HepG2 (cell line): ENCODE results near the gene CLDN7. TPM values are rescaled to one million over a fixed set of nuclear protein-coding genes. Genes with fewer than 3 reads are reported as not detected.

ENCODE experiments used
- AKAP8 ChIP-seq: sonication (generic); formaldehyde crosslinking; IDR thresholded peaks from 2 replicates; pipeline ENCODE4 v1.5.1; 2020; ENCODE audit warnings: mild to moderate bottlenecking, missing genetic modification reagents
- EEA1 ChIP-seq: sonication (generic); formaldehyde crosslinking; IDR thresholded peaks from 2 replicates; pipeline ENCODE4 v1.5.1; 2020; ENCODE audit warnings: mild to moderate bottlenecking, missing genetic modification reagents, borderline replicate concordance
- ESRRA ChIP-seq: sonication (generic); formaldehyde crosslinking; IDR thresholded peaks from 2 replicates; pipeline ENCODE4 v1.5.1; 2020; ENCODE audit warnings: mild to moderate bottlenecking, low read depth, missing genetic modification reagents
- HNRNPH1 ChIP-seq: fragments of 200-400 bp; formaldehyde crosslinking; optimal IDR thresholded peaks from 2 replicates; pipeline ENCODE3; 2017; ENCODE audit warnings: mild to moderate bottlenecking, low read depth, low read length
- MED1 ChIP-seq: sonication (generic); formaldehyde crosslinking; IDR thresholded peaks from 2 replicates; pipeline ENCODE4 v1.4.0; 2020; ENCODE audit warnings: missing genetic modification reagents
- MTA3 ChIP-seq: sonication (generic); formaldehyde crosslinking; IDR thresholded peaks from 2 replicates; pipeline ENCODE4 v1.4.0; 2020; ENCODE audit warnings: missing genetic modification reagents
- NFE2 ChIP-seq: sonication (generic); formaldehyde crosslinking; IDR thresholded peaks from 2 replicates; pipeline ENCODE4 v1.4.0; 2020; ENCODE audit warnings: missing genetic modification reagents
- PHF8 ChIP-seq: sonication (generic); formaldehyde crosslinking; IDR thresholded peaks from 2 replicates; pipeline ENCODE4 v1.5.0; 2020; ENCODE audit warnings: missing genetic modification reagents
- RARG ChIP-seq: sonication (generic); formaldehyde crosslinking; IDR thresholded peaks from 2 replicates; pipeline ENCODE4 v1.4.0; 2020; ENCODE audit warnings: low read depth, mild to moderate bottlenecking, missing genetic modification reagents
- STAT5B ChIP-seq: sonication (generic); formaldehyde crosslinking; IDR thresholded peaks from 2 replicates; pipeline ENCODE4 v1.4.0; 2020; ENCODE audit warnings: missing genetic modification reagents
- YEATS2 ChIP-seq: sonication (generic); formaldehyde crosslinking; IDR thresholded peaks from 2 replicates; pipeline ENCODE4 v1.4.0; 2020; ENCODE audit warnings: missing genetic modification reagents, borderline replicate concordance
- ZBTB8A ChIP-seq: sonication (generic); formaldehyde crosslinking; IDR thresholded peaks from 2 replicates; pipeline ENCODE4 v1.4.0; 2020; ENCODE audit warnings: mild to moderate bottlenecking, low read depth, missing genetic modification reagents, borderline replicate concordance
- ZNF205 ChIP-seq: IDR thresholded peaks from 2 replicates; pipeline ENCODE4 v1.6.1; 2018; ENCODE audit warnings: missing biosample characterization, missing genetic modification reagents
- ZNF263 ChIP-seq: sonication (generic); formaldehyde crosslinking; IDR thresholded peaks from 2 replicates; pipeline ENCODE4 v1.4.0; 2020; ENCODE audit warnings: missing genetic modification reagents
- ZNF350 ChIP-seq: sonication (generic); formaldehyde crosslinking; IDR thresholded peaks from 2 replicates; pipeline ENCODE4 v1.4.0; 2020; ENCODE audit warnings: mild to moderate bottlenecking, low read depth, missing genetic modification reagents, borderline replicate concordance
- ZNF605 ChIP-seq: sonication (generic); formaldehyde crosslinking; IDR thresholded peaks from 2 replicates; pipeline ENCODE4 v1.8.0; 2022; ENCODE audit warnings: mild to moderate bottlenecking, missing genetic modification reagents
- ZNF629 ChIP-seq: sonication (generic); formaldehyde crosslinking; conservative IDR thresholded peaks from 2 replicates; pipeline ENCODE4 v1.5.0; 2020; ENCODE audit warnings: missing genetic modification reagents
- ZNF841 ChIP-seq: sonication (generic); formaldehyde crosslinking; IDR thresholded peaks from 2 replicates; pipeline ENCODE4 v1.8.1; 2023; ENCODE audit warnings: missing genetic modification reagents, borderline replicate concordance
- ZNF891 ChIP-seq: sonication (generic); formaldehyde crosslinking; IDR thresholded peaks from 2 replicates; pipeline ENCODE4 v1.5.0; 2020; ENCODE audit warnings: mild to moderate bottlenecking, missing genetic modification reagents
- polyA plus RNA-seq, 8 experiments: library from polyadenylated mRNA; depleted of rRNA in 3 of 8; stranded (reverse) in 7 of 8; unstranded in 1 of 8; fragments of >200 nt; fragmentation: Illumina TruSeq in 4 of 8; extraction: Trizol in 4 of 8; gene quantifications; 2 replicates each; pipeline versions ENCODE4 v1.2.1 to v1.2.3, GENCODE V29; 2011 to 2016; ENCODE audit warnings: low read depth in 4 of 8, missing spikeins in 1 of 8, mixed read lengths in 1 of 8; ENCODE audit not compliant: insufficient read depth in 1 of 8
- total RNA-seq, 5 experiments: library from RNA; depleted of rRNA; stranded (reverse); fragments of >200 nt; fragmentation: Illumina TruSeq; extraction: Trizol; gene quantifications; 2 replicates each; pipeline ENCODE4 v1.2.3, GENCODE V29; 2016; ENCODE audit warnings: low read depth in 1 of 5
- TF ChIP-seq, protein P1 (sequence below): sonication (generic); formaldehyde crosslinking; IDR thresholded peaks from 2 replicates; pipeline ENCODE4 v1.4.0; 2020; ENCODE audit warnings: low read depth, mild to moderate bottlenecking, missing genetic modification reagents
- TF ChIP-seq, protein P2 (sequence below): sonication (generic); formaldehyde crosslinking; IDR thresholded peaks from 2 replicates; pipeline ENCODE4 v1.4.0; 2020; ENCODE audit warnings: missing genetic modification reagents

Gene CLDN7
- total and polyA plus RNA-seq, 2 of the 13 experiments (the other 11 are each of a cell fraction or from before 2014, with no cell fraction given): not detected

DNA sequence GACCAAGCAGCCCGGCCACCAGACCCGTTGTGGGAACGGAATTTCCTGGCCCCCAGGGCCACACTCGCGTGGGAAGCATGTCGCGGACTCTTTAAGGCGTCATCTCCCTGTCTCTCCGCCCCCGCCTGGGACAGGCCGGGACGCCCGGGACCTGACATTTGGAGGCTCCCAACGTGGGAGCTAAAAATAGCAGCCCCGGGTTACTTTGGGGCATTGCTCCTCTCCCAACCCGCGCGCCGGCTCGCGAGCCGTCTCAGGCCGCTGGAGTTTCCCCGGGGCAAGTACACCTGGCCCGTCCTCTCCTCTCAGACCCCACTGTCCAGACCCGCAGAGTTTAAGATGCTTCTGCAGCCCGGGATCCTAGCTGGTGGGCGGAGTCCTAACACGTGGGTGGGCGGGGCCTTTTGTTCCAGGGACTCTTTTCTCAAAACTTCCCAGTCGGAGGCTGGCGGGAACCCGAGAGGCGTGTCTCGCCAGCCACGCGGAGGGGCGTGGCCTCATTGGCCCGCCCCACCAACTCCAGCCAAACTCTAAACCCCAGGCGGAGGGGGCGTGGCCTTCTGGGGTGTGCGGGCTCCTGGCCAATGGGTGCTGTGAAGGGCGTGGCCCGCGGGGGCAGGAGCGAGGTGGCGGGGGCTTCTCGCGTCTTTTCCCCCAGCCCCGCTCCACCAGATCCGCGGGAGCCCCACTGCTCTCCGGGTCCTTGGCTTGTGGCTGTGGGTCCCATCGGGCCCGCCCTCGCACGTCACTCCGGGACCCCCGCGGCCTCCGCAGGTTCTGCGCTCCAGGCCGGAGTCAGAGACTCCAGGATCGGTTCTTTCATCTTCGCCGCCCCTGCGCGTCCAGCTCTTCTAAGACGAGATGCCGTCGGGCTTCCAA, 19.0 kb upstream of the CLDN7 start, which contains the start of gene SLC2A4 (continued):
- TF ChIP-seq ZNF263 (CRISPR knock-in tag) (no peak), AKAP8 (CRISPR knock-in tag) (no peak; the same call in 1 of the 2 replicates), ZNF350 (CRISPR knock-in tag) (peak; percentile 58; the same call in 1 of the 2 replicates), MED1 (CRISPR knock-in tag) (no peak), ESRRA (CRISPR knock-in tag) (no peak), HNRNPH1 (peak; percentile 6), PHF8 (CRISPR knock-in tag) (peak; percentile 55), ZNF841 (CRISPR knock-in tag) (no peak), EEA1 (CRISPR knock-in tag) (no peak), STAT5B (CRISPR knock-in tag) (no peak), ZNF205 (no peak), ZNF629 (CRISPR knock-in tag) (no peak), MTA3 (CRISPR knock-in tag) (no peak), NFE2 (CRISPR knock-in tag) (no peak), RARG (no peak), YEATS2 (0 out of 2 replicates have a peak, but pooled peaks have one; percentile 6), ZNF605 (CRISPR knock-in tag) (peak; percentile 53; the same call in 1 of the 2 replicates), ZNF891 (CRISPR knock-in tag) (no peak), ZBTB8A (CRISPR knock-in tag) (no peak)
- TF ChIP-seq, protein P1, sequence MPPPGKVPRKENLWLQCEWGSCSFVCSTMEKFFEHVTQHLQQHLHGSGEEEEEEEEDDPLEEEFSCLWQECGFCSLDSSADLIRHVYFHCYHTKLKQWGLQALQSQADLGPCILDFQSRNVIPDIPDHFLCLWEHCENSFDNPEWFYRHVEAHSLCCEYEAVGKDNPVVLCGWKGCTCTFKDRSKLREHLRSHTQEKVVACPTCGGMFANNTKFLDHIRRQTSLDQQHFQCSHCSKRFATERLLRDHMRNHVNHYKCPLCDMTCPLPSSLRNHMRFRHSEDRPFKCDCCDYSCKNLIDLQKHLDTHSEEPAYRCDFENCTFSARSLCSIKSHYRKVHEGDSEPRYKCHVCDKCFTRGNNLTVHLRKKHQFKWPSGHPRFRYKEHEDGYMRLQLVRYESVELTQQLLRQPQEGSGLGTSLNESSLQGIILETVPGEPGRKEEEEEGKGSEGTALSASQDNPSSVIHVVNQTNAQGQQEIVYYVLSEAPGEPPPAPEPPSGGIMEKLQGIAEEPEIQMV: no peak
- TF ChIP-seq, protein P2, sequence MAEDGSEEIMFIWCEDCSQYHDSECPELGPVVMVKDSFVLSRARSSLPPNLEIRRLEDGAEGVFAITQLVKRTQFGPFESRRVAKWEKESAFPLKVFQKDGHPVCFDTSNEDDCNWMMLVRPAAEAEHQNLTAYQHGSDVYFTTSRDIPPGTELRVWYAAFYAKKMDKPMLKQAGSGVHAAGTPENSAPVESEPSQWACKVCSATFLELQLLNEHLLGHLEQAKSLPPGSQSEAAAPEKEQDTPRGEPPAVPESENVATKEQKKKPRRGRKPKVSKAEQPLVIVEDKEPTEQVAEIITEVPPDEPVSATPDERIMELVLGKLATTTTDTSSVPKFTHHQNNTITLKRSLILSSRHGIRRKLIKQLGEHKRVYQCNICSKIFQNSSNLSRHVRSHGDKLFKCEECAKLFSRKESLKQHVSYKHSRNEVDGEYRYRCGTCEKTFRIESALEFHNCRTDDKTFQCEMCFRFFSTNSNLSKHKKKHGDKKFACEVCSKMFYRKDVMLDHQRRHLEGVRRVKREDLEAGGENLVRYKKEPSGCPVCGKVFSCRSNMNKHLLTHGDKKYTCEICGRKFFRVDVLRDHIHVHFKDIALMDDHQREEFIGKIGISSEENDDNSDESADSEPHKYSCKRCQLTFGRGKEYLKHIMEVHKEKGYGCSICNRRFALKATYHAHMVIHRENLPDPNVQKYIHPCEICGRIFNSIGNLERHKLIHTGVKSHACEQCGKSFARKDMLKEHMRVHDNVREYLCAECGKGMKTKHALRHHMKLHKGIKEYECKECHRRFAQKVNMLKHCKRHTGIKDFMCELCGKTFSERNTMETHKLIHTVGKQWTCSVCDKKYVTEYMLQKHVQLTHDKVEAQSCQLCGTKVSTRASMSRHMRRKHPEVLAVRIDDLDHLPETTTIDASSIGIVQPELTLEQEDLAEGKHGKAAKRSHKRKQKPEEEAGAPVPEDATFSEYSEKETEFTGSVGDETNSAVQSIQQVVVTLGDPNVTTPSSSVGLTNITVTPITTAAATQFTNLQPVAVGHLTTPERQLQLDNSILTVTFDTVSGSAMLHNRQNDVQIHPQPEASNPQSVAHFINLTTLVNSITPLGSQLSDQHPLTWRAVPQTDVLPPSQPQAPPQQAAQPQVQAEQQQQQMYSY (CRISPR knock-in tag): no peak
